Mesendoderm (in vitro differentiated cells): ENCODE data around the gene TRUB2.

Source experiments
- DNase-seq: peaks from one replicate; pipeline ENCODE4 v3.0.0; 2013
- H2AK5ac ChIP-seq: 2 replicates; pipeline ENCODE4 v1.6.1; 2013; ENCODE audit warnings: low read length, inconsistent platforms
- H2BK120ac ChIP-seq: 2 replicates; pipeline ENCODE4 v1.6.1; 2013; ENCODE audit warnings: low read depth, mild to moderate bottlenecking, low read length, moderate library complexity, mixed read lengths
- H2BK15ac ChIP-seq: replicated peaks from 2 replicates; pipeline ENCODE4 v1.6.1; 2013; ENCODE audit warnings: low read depth, mild to moderate bottlenecking, moderate library complexity
- H2BK5ac ChIP-seq: 2 replicates; pipeline ENCODE4 v1.6.1; 2013; ENCODE audit warnings: low read length, inconsistent platforms
- H3K18ac ChIP-seq: 2 replicates; pipeline ENCODE4 v1.6.1; 2013; ENCODE audit warnings: mild to moderate bottlenecking, low read length, mixed read lengths
- H3K23ac ChIP-seq: one replicate; pipeline ENCODE4 v1.6.1; 2013; ENCODE audit warnings: low read length
- H3K27ac ChIP-seq: 2 replicates; pipeline ENCODE4 v1.5.1; 2013; ENCODE audit warnings: low read depth, mild to moderate bottlenecking, inconsistent platforms, low read length, moderate library complexity
- H3K27me3 ChIP-seq: 2 replicates; pipeline ENCODE4 v1.6.1; 2013; ENCODE audit warnings: low read length, control low read depth, mild to moderate bottlenecking, inconsistent platforms; ENCODE audit not compliant: insufficient read depth, poor library complexity
- H3K36me3 ChIP-seq: 2 replicates; pipeline ENCODE4 v1.6.1; 2013; ENCODE audit warnings: low read length, inconsistent platforms; ENCODE audit not compliant: control insufficient read depth, insufficient read depth
- H3K4ac ChIP-seq: one replicate; pipeline ENCODE4 v1.6.1; 2013; ENCODE audit warnings: low read depth, mild to moderate bottlenecking, low read length, moderate library complexity
- H3K4me1 ChIP-seq: 2 replicates; pipeline ENCODE4 v1.6.1; 2013; ENCODE audit warnings: low read depth, low read length, inconsistent platforms; ENCODE audit not compliant: control insufficient read depth
- H3K4me2 ChIP-seq: 2 replicates; pipeline ENCODE4 v1.6.1; 2013; ENCODE audit warnings: low read length
- H3K4me3 ChIP-seq: 2 replicates; pipeline ENCODE4 v1.5.1; 2013; ENCODE audit warnings: mild to moderate bottlenecking, low read length
- H3K56ac ChIP-seq: one replicate; pipeline ENCODE4 v1.6.1; 2013; ENCODE audit warnings: low read length
- H3K79me1 ChIP-seq: 2 replicates; pipeline ENCODE4 v1.6.1; 2013; ENCODE audit warnings: low read length, inconsistent platforms
- H3K79me2 ChIP-seq: 2 replicates; pipeline ENCODE4 v1.6.1; 2013; ENCODE audit warnings: mild to moderate bottlenecking, low read length; ENCODE audit not compliant: control insufficient read depth, insufficient read depth
- H3K9ac ChIP-seq: 2 replicates; pipeline ENCODE4 v1.6.1; 2013; ENCODE audit warnings: low read length, inconsistent platforms
- H4K5ac ChIP-seq: one replicate; pipeline ENCODE4 v1.6.1; 2013; ENCODE audit warnings: low read length
- H4K8ac ChIP-seq: one replicate; pipeline ENCODE4 v1.6.1; 2013; ENCODE audit warnings: low read depth, mild to moderate bottlenecking, control low read depth, low read length, moderate library complexity
- WGBS: extraction: QIAGEN DNeasy Blood & Tissue Kit; methylation state at CpG from one replicate; pipeline ENCODE4 v1.1.7; 2013; ENCODE audit warnings: low lambda C conversion rate, missing lambda C conversion rate; ENCODE audit not compliant: insufficient coverage; ENCODE audit errors: extremely low coverage; 5-methylcytosine and 5-hydroxymethylcytosine counted together

Gene TRUB2

DNA sequence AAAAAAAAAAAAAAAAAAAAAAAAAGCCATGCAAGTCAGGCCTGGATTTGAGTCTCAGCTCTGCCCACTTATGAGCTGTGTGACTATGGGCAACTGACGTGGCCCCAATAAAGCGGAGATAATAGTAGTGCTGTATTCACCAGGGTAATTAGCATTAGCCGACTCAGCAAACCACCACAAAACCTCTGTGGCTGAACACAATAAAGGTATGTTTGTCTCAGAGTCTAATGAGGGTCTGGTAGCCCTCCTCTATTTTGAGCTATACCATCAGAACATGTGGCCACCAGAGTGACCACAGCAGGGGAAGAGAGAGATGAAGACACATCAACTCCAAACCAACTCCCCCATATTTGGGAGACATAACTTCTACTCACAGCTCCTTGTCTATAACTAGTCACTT lies 30.2 kb downstream of the TRUB2 start:
- H3K27me3 ChIP-seq: no peaks in the 10 kb centered on the region
- H3K36me3 ChIP-seq: no peaks in the 10 kb centered on the region
- WGBS: no CpG with 5 or more reads among the region's 3 CpGs
- H3K56ac ChIP-seq: no peak overlapping the region
- H3K79me1 ChIP-seq: no peaks in the 10 kb centered on the region
- no peak overlapping the region for H4K8ac ChIP-seq
- no peak overlapping the region for H3K27ac ChIP-seq
- no peak overlapping the region for H3K9ac ChIP-seq
- no peak overlapping the region for H2BK120ac ChIP-seq
- H4K5ac ChIP-seq: no peak overlapping the region
- DNase-seq: no peak
- no peak overlapping the region for H2BK15ac ChIP-seq
- H3K23ac ChIP-seq: no peak overlapping the region
- no peak overlapping the region for H3K4me2 ChIP-seq
- no peaks in the 10 kb centered on the region for H3K79me2 ChIP-seq
- H3K4me1 ChIP-seq: no peaks in the 10 kb centered on the region
- no peak overlapping the region for H3K4me3 ChIP-seq
- H2AK5ac ChIP-seq: no peak overlapping the region
- no peak overlapping the region for H2BK5ac ChIP-seq
- H3K18ac ChIP-seq: no peak overlapping the region
- no peak overlapping the region for H3K4ac ChIP-seq

DNA sequence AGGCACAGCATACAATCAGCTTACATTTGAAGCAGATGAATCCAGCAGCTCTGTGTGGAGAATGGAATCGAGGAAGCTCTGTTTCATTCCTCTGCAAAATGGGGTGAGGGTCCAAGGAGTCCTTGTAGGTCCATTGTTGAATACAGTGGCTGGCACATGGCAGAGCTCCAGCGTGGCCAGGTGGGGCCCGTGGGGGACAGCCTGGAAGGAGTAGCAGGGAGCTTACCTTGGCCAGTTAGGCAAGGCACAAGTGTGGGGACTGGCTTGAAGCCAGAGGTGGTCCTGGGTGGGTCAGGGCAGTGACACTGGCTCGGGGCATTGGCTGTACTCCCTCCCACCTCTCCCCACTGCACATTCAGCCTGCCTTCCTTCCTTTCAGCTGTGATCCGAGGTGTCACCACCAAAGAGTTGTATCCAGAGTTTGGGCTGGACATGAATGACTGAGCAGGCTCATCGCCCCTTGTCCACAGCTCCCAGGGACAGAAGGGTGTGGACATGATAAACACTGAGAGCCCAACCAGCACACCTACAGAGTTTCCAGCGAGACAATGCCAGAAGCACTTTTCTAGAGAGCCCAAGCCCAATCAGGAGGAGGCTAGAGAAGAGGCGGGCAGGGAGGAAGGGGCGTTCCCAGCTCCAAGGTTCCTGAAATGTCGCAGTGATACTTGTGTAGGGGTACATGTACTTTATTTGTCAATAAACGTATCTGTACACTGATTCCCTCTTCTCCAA lies 33.8 kb downstream of the TRUB2 start:
- Histone ChIP-seq H3K79me1 (no peaks in the 10 kb centered on the region), H4K5ac (no peak overlapping the region), H3K79me2 (no peaks in the 10 kb centered on the region), H4K8ac (no peak overlapping the region), H3K36me3 (no peaks in the 10 kb centered on the region), H3K4me3 (no peak overlapping the region), H3K56ac (no peak overlapping the region), H3K4me2 (no peak overlapping the region), H3K9ac (no peak overlapping the region), H2BK5ac (no peak overlapping the region), H2BK15ac (no peak overlapping the region), H3K27ac (no peak overlapping the region), H3K18ac (no peak overlapping the region), H3K23ac (no peak overlapping the region), H2AK5ac (no peak overlapping the region), H3K4ac (no peak overlapping the region), H3K4me1 (no peaks in the 10 kb centered on the region), H3K27me3 (no peaks in the 10 kb centered on the region), H2BK120ac (no peak overlapping the region)
- no peak for DNase-seq
- no CpG with 5 or more reads among the region's 11 CpGs for WGBS

- Histone ChIP-seq H3K18ac (no peak overlapping the region), H3K4ac (no peak overlapping the region), H3K79me2 (no peaks in the 10 kb centered on the region), H3K4me2 (no peak overlapping the region), H4K8ac (no peak overlapping the region), H2BK15ac (no peak overlapping the region), H3K36me3 (no peaks in the 10 kb centered on the region), H3K9ac (no peak overlapping the region), H3K4me3 (no peak overlapping the region), H3K23ac (no peak overlapping the region), H2BK5ac (no peak overlapping the region), H3K56ac (no peak overlapping the region), H3K79me1 (no peaks in the 10 kb centered on the region), H3K4me1 (no peaks in the 10 kb centered on the region), H4K5ac (no peak overlapping the region), H2BK120ac (no peak overlapping the region), H3K27me3 (no peaks in the 10 kb centered on the region), H3K27ac (no peak overlapping the region), H2AK5ac (no peak overlapping the region)
- WGBS: no CpG with 5 or more reads among the region's 6 CpGs
- no peak for DNase-seq
Measured at GRCh38 chr9:128286440-128286839, 35.8 kb downstream of the TRUB2 start.

GRCh38 chr9:128285033-128285784 lies 37.0 kb downstream of the TRUB2 start:
- Histone ChIP-seq H3K27me3 (no peaks in the 10 kb centered on the region), H3K79me1 (no peaks in the 10 kb centered on the region), H4K8ac (no peak overlapping the region), H3K18ac (no peak overlapping the region), H2AK5ac (no peak overlapping the region), H3K27ac (no peak overlapping the region), H2BK5ac (no peak overlapping the region), H3K36me3 (no peaks in the 10 kb centered on the region), H3K79me2 (no peaks in the 10 kb centered on the region), H3K23ac (no peak overlapping the region), H3K4me1 (no peaks in the 10 kb centered on the region), H3K9ac (no peak overlapping the region), H3K4ac (no peak overlapping the region), H3K56ac (no peak overlapping the region), H3K4me3 (no peak overlapping the region), H3K4me2 (no peak overlapping the region), H2BK120ac (no peak overlapping the region), H4K5ac (no peak overlapping the region), H2BK15ac (no peak overlapping the region)
- WGBS: no CpG with 5 or more reads among the region's 12 CpGs
- DNase-seq: no peak

- Histone ChIP-seq H3K79me2 (no peaks in the 10 kb centered on the region), H3K23ac (peak overlapping the region; percentile 45), H2AK5ac (no peak overlapping the region), H3K79me1 (peaks cover 1% of the 10 kb centered on the region), H3K18ac (no peak overlapping the region), H3K27ac (no peak overlapping the region), H3K4me3 (no peak overlapping the region), H3K4ac (no peak overlapping the region), H3K9ac (no peak overlapping the region), H3K56ac (no peak overlapping the region), H2BK5ac (no peak overlapping the region), H3K27me3 (no peaks in the 10 kb centered on the region), H4K5ac (no peak overlapping the region), H3K4me2 (no peak overlapping the region), H3K36me3 (no peaks in the 10 kb centered on the region), H2BK120ac (no peak overlapping the region), H2BK15ac (no peak overlapping the region), H3K4me1 (no peaks in the 10 kb centered on the region), H4K8ac (no peak overlapping the region)
- WGBS: no CpG with 5 or more reads among the region's 6 CpGs
- no peak for DNase-seq
Measured at GRCh38 chr9:128282500-128282899, 39.7 kb downstream of the TRUB2 start.
